ENCODE measurements around the gene CTNND2.

DNA sequence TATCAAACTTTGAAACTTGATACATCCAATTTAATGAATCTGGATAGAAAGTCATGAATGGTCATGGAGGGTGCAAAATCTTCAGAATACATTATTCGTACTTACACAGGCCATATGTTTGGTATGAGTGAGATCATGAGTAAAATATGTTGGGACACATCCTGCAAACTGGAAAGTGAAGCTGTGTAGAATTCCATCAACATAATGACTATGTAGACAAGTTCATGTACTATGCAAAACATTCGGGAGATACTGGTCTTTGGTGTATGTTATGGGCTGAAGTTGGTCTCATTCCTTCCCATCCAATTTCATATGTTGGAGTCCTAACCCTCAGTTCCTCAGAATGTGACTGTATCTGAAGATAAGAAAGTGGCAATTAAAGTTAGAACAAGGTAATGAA, 18.1 kb upstream of the CTNND2 start:
- TF ChIP-seq, protein P1, sequence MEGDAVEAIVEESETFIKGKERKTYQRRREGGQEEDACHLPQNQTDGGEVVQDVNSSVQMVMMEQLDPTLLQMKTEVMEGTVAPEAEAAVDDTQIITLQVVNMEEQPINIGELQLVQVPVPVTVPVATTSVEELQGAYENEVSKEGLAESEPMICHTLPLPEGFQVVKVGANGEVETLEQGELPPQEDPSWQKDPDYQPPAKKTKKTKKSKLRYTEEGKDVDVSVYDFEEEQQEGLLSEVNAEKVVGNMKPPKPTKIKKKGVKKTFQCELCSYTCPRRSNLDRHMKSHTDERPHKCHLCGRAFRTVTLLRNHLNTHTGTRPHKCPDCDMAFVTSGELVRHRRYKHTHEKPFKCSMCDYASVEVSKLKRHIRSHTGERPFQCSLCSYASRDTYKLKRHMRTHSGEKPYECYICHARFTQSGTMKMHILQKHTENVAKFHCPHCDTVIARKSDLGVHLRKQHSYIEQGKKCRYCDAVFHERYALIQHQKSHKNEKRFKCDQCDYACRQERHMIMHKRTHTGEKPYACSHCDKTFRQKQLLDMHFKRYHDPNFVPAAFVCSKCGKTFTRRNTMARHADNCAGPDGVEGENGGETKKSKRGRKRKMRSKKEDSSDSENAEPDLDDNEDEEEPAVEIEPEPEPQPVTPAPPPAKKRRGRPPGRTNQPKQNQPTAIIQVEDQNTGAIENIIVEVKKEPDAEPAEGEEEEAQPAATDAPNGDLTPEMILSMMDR (IDR thresholded peaks at IDR 0.05), result no peak
- TF ChIP-seq POLR2A (IDR thresholded peaks at IDR 0.05), result no peak

Data from Peyer's patch (tissue), 4 donors.